GM20000 (cell line): ENCODE results near the gene MCCD1.
A peak's percentile ranks its signal among the peaks of the same experiment; 100 is the strongest.

ENCODE experiments used
- DNase-seq: peaks from one replicate; pipeline ENCODE4 v3.0.0; 2012; ENCODE audit warnings: low spot score
- CTCF ChIP-seq: IDR thresholded peaks from 2 replicates; pipeline ENCODE4 v1.5.1; 2012; ENCODE audit warnings: mild to moderate bottlenecking, control low read depth; ENCODE audit errors: extremely low read depth, missing control alignments

Gene MCCD1

GRCh38 chr6:31559958-31560696, 31.4 kb downstream of the MCCD1 start:
- TF ChIP-seq CTCF = no peak
- DNase-seq = peak; percentile 71

- no peak for TF ChIP-seq CTCF
- no peak for DNase-seq
Observed at GRCh38 chr6:31560697-31561058, 31.9 kb downstream of the MCCD1 start.

- no peak for TF ChIP-seq CTCF
- peak; percentile 39 for DNase-seq
Observed at GRCh38 chr6:31567531-31568370, 39.0 kb downstream of the MCCD1 start.

GRCh38 chr6:31568537-31568961, 39.8 kb downstream of the MCCD1 start:
- peak; percentile 74 for DNase-seq

GRCh38 chr6:31569861-31570536, 41.2 kb downstream of the MCCD1 start:
- TF ChIP-seq CTCF = no peak
- DNase-seq = no peak

More at GRCh38 chr6:31568537-31568961, 39.8 kb downstream of the MCCD1 start:
- no peak for TF ChIP-seq CTCF

GRCh38 chr6:31572041-31572911, 43.5 kb downstream of the MCCD1 start, which contains the start of gene LTA:
Gene LTA, plus strand, starts transcription at chr6:31572289. Its CDS starts 454 bp downstream, at chr6:31572743.
- TF ChIP-seq CTCF = no peak
- no peak for DNase-seq
